HUES6 (cell line): ENCODE results near the gene TET2.

Experiments used
- H3K27ac ChIP-seq: 2 replicates; pipeline ENCODE4 v1.7.0; 2013; ENCODE audit warnings: low read depth, mild to moderate bottlenecking, low read length, inconsistent platforms
- H3K27me3 ChIP-seq: 2 replicates; pipeline ENCODE4 v1.6.1; 2013; ENCODE audit warnings: low read length; ENCODE audit not compliant: control insufficient read depth, insufficient read depth
- H3K36me3 ChIP-seq: 2 replicates; pipeline ENCODE4 v1.6.1; 2013; ENCODE audit warnings: low read length; ENCODE audit not compliant: control insufficient read depth, insufficient read depth
- H3K4me1 ChIP-seq: 2 replicates; pipeline ENCODE4 v1.6.1; 2013; ENCODE audit warnings: low read length; ENCODE audit not compliant: control insufficient read depth, insufficient read depth
- H3K4me3 ChIP-seq: 2 replicates; pipeline ENCODE4 v1.5.1; 2013; ENCODE audit warnings: low read depth, low read length
- H3K9ac ChIP-seq: one replicate; pipeline ENCODE4 v1.6.1; 2013; ENCODE audit warnings: mild to moderate bottlenecking, low read length
- H3K9me3 ChIP-seq: 2 replicates; pipeline ENCODE4 v1.6.1; 2013; ENCODE audit warnings: low read depth, low read length; ENCODE audit not compliant: control insufficient read depth, insufficient read depth

Gene TET2

GRCh38 chr4:105158837-105159236, 12.2 kb downstream of the TET2 start:
- Histone ChIP-seq H3K4me1 (peaks cover 14% of the 10 kb centered on the region), H3K36me3 (no peaks in the 10 kb centered on the region), H3K4me3 (peak overlapping the region; percentile 23; the same call in 1 of the 2 replicates), H3K27ac (no peak overlapping the region), H3K9me3 (no peaks in the 10 kb centered on the region), H3K27me3 (peaks cover 99% of the 10 kb centered on the region), H3K9ac (no peak overlapping the region)

GRCh38 chr4:105162123-105162796, 15.6 kb downstream of the TET2 start:
- Histone ChIP-seq H3K27ac (no peak overlapping the region), H3K4me1 (peaks cover 14% of the 10 kb centered on the region), H3K27me3 (peaks cover 92% of the 10 kb centered on the region), H3K36me3 (no peaks in the 10 kb centered on the region), H3K9me3 (no peaks in the 10 kb centered on the region), H3K4me3 (no peak overlapping the region), H3K9ac (no peak overlapping the region)

GRCh38 chr4:105164548-105164947, 17.9 kb downstream of the TET2 start:
- Histone ChIP-seq H3K27ac (no peak overlapping the region), H3K4me3 (no peak overlapping the region), H3K9me3 (no peaks in the 10 kb centered on the region), H3K4me1 (peaks cover 7% of the 10 kb centered on the region; the same call in 1 of the 2 replicates), H3K36me3 (no peaks in the 10 kb centered on the region), H3K27me3 (peaks cover 78% of the 10 kb centered on the region), H3K9ac (no peak overlapping the region)

- Histone ChIP-seq H3K4me1 (no peaks in the 10 kb centered on the region), H3K9me3 (no peaks in the 10 kb centered on the region), H3K27me3 (peaks cover 63% of the 10 kb centered on the region), H3K27ac (no peak overlapping the region), H3K4me3 (no peak overlapping the region), H3K9ac (no peak overlapping the region), H3K36me3 (no peaks in the 10 kb centered on the region)
Measured at GRCh38 chr4:105166066-105166465, 19.4 kb downstream of the TET2 start.

- Histone ChIP-seq H3K36me3 (no peaks in the 10 kb centered on the region), H3K9ac (no peak overlapping the region)
Measured at GRCh38 chr4:105170711-105171110, 24.0 kb downstream of the TET2 start.

GRCh38 chr4:105171912-105172311, 25.2 kb downstream of the TET2 start:
- Histone ChIP-seq H3K9ac (no peak overlapping the region), H3K4me3 (no peak overlapping the region), H3K27ac (no peak overlapping the region), H3K27me3 (peaks cover 8% of the 10 kb centered on the region), H3K36me3 (no peaks in the 10 kb centered on the region), H3K9me3 (no peaks in the 10 kb centered on the region), H3K4me1 (no peaks in the 10 kb centered on the region)

More at GRCh38 chr4:105170711-105171110, 24.0 kb downstream of the TET2 start:
- no peak overlapping the region for H3K4me3 ChIP-seq
- H3K9me3 ChIP-seq, result no peaks in the 10 kb centered on the region
- H3K27me3 ChIP-seq, result peaks cover 17% of the 10 kb centered on the region
- no peaks in the 10 kb centered on the region for H3K4me1 ChIP-seq
- H3K27ac ChIP-seq, result no peak overlapping the region

- H3K9ac ChIP-seq, result no peak overlapping the region
- no peaks in the 10 kb centered on the region for H3K36me3 ChIP-seq
- no peak overlapping the region for H3K27ac ChIP-seq
- no peak overlapping the region for H3K4me3 ChIP-seq
- H3K27me3 ChIP-seq, result no peaks in the 10 kb centered on the region; the same call in none of the 2 replicates
- no peaks in the 10 kb centered on the region for H3K9me3 ChIP-seq
- H3K4me1 ChIP-seq, result no peaks in the 10 kb centered on the region
Measured at GRCh38 chr4:105174098-105174497, 27.4 kb downstream of the TET2 start.

- Histone ChIP-seq H3K4me3 (no peak overlapping the region), H3K27ac (no peak overlapping the region), H3K9me3 (no peaks in the 10 kb centered on the region), H3K27me3 (no peaks in the 10 kb centered on the region; the same call in 1 of the 2 replicates), H3K36me3 (no peaks in the 10 kb centered on the region), H3K4me1 (no peaks in the 10 kb centered on the region), H3K9ac (no peak overlapping the region)
Measured at GRCh38 chr4:105179539-105180401, 33.1 kb downstream of the TET2 start.

- no peak overlapping the region for H3K9ac ChIP-seq
- no peaks in the 10 kb centered on the region for H3K4me1 ChIP-seq
- H3K36me3 ChIP-seq, result no peaks in the 10 kb centered on the region
- H3K27me3 ChIP-seq, result no peaks in the 10 kb centered on the region
- no peaks in the 10 kb centered on the region for H3K9me3 ChIP-seq
- H3K4me3 ChIP-seq, result no peak overlapping the region
- no peak overlapping the region for H3K27ac ChIP-seq
Measured at GRCh38 chr4:105181259-105181658, 34.6 kb downstream of the TET2 start.

- no peaks in the 10 kb centered on the region for H3K9me3 ChIP-seq
- H3K9ac ChIP-seq, result no peak overlapping the region
- no peak overlapping the region for H3K4me3 ChIP-seq
- H3K4me1 ChIP-seq, result no peaks in the 10 kb centered on the region
- no peaks in the 10 kb centered on the region for H3K27me3 ChIP-seq
- no peak overlapping the region for H3K27ac ChIP-seq
- H3K36me3 ChIP-seq, result no peaks in the 10 kb centered on the region
Measured at GRCh38 chr4:105182211-105182610, 35.5 kb downstream of the TET2 start.

- no peak overlapping the region for H3K4me3 ChIP-seq
- H3K36me3 ChIP-seq, result no peaks in the 10 kb centered on the region
- no peak overlapping the region for H3K27ac ChIP-seq
- H3K9me3 ChIP-seq, result no peaks in the 10 kb centered on the region
- no peak overlapping the region for H3K9ac ChIP-seq
- H3K4me1 ChIP-seq, result no peaks in the 10 kb centered on the region
- no peaks in the 10 kb centered on the region for H3K27me3 ChIP-seq
Measured at GRCh38 chr4:105184316-105184980, 37.8 kb downstream of the TET2 start.
